GM10248 (cell line): ENCODE results near the gene MLX.
"Not testable (repeated sequence)": the region's sequence is repeated elsewhere in the genome, so short reads cannot be mapped to it uniquely, and the experiment has no call there.

Source experiments
- CTCF ChIA-PET: fragments of 300-600 bp; sonication (Branson Sonifier 250); formaldehyde crosslinking; extraction: SDS; loops from one replicate; lab custom pipeline; 2021; ENCODE audit warnings: antibody characterized with exemption; lab: Yijun Ruan, JAX
- POLR2A ChIA-PET: fragments of 350-650 bp; sonication (Branson Sonifier 250); formaldehyde crosslinking; extraction: SDS; loops from one replicate; lab custom pipeline; 2020; ENCODE audit warnings: antibody characterized with exemption; lab: Yijun Ruan, JAX
- DNase-seq: peaks from one replicate; pipeline ENCODE4 v3.0.0; 2012; ENCODE audit errors: extremely low spot score
- CTCF ChIP-seq: IDR thresholded peaks from 2 replicates; pipeline ENCODE4 v1.5.1; 2012; ENCODE audit warnings: mild to moderate bottlenecking, low read depth; ENCODE audit errors: extremely low read depth, missing control alignments, control extremely low read depth

The MLX gene

GRCh38 chr17:42612013-42612412 is 45.1 kb downstream of the MLX start:
- TF ChIP-seq CTCF, result no peak
- CTCF ChIA-PET, result interaction anchor here (0.6 to 1.4 kb wide), 2 partner anchors 34 to 59 kb away, joined by 3 read pairs; no protein-coding TSS in a partner anchor

GRCh38 chr17:42613699-42614295 is 46.9 kb downstream of the MLX start:
- ChIA-PET POLR2A (no interaction called here), CTCF (interaction anchor here (1.8 kb wide), 1 partner anchor 149 kb away, joined by 6 read pairs; no protein-coding TSS in a partner anchor)
- no peak for DNase-seq
- no peak for TF ChIP-seq CTCF

More at GRCh38 chr17:42612013-42612412, 45.1 kb downstream of the MLX start:
- POLR2A ChIA-PET, result no interaction called here
- no peak for DNase-seq

- CTCF ChIA-PET, result interaction anchor here (1.0 to 3.0 kb wide), 21 partner anchors 9 to 206 kb away, joined by 3 to 25 read pairs (median 4); partner anchors contain the start of genes BECN1, CCR10, PSMC3IP and RETREG3
- TF ChIP-seq CTCF, result no peak
- POLR2A ChIA-PET, result interaction anchor here (1.2 kb wide), 1 partner anchor 9 kb away, joined by 5 read pairs; the partner anchor contains the start of genes RETREG3 and TUBG1
- DNase-seq, result peak; percentile 38
Observed at GRCh38 chr17:42617956-42618431, 51.1 kb downstream of the MLX start.

DNA sequence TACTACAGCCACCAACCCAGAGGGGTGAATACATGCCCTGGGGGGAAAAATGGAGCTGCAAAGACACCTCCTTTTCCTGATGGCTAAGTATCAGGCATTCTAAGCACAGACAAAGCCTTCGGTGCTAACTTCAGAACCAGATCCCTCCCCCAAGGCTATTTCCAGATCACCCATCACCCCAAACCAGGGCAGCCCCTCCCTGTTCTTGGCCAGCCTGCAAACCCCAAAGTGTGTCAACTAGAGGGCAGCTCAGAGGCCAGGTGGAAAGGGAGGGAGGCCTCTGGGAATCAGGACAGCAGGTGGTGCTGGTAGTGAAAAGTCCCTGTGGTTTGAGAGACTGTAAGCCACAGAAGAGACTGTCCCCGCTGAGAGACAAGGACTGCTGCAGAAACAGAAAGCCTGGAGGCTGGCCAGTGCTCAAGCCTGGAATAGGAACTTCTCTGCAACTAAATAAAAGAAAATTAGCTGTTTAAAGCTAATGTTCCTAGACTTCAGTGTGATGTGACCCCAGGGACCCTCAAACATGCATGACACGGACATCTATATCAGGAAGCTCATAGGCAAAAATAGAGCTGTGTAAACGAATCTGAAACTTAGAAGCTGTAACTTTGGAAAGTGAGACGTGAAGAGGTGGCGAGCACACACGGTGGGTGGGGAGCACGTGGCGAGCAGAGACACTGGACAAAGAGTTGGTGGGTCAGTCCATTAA is 51.7 kb downstream of the MLX start:
- ChIA-PET POLR2A (interaction anchor here (1.2 kb wide), 1 partner anchor 10 kb away, joined by 5 read pairs; the partner anchor contains the start of genes RETREG3 and TUBG1), CTCF (interaction anchor here (0.8 to 3.0 kb wide), 25 partner anchors 8 to 206 kb away, joined by 3 to 25 read pairs (median 4); partner anchors contain the start of genes BECN1, CCR10, PLEKHH3 and PSMC3IP)
- peak; percentile 64 for TF ChIP-seq CTCF
- DNase-seq, result peak; percentile 79

- POLR2A ChIA-PET, DNase-seq: not testable (repeated sequence)
- CTCF ChIA-PET, result interaction anchor here (1.1 to 1.6 kb wide), 2 partner anchors 14 to 44 kb away, joined by 4 to 6 read pairs; partner anchors contain the start of gene PSMC3IP
Observed at GRCh38 chr17:42621987-42622386, 55.1 kb downstream of the MLX start.
